ENCODE results near the gene ZCRB1.
A peak's percentile ranks its signal among the peaks of the same experiment; 100 is the strongest.

Gene ZCRB1

GRCh38 chr12:42277396-42278127 is 48.3 kb downstream of the ZCRB1 start:
- peak; percentile 16 for DNase-seq (ENCODE audit: low spot score)

DNA sequence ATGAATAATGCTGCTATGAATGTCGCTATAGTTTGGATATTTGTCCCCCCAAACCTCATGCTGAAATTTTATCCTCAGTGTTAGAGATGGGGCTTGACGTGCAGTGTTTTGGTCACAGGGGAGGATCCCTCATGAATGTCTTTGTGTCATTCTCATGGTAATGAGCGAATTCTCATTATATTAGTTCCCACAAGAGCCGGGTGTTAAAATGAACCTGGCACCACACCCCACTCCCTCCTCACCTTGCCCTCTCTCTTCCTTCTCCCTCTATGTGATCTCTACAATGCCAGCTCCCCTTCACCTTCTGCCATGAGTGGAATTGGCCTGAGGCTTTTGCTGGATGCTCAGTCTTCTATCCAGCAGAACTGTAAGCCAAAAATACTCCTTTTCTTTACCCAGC is 50.4 kb downstream of the ZCRB1 start:
- no peak for DNase-seq (ENCODE audit: low spot score)

DNA sequence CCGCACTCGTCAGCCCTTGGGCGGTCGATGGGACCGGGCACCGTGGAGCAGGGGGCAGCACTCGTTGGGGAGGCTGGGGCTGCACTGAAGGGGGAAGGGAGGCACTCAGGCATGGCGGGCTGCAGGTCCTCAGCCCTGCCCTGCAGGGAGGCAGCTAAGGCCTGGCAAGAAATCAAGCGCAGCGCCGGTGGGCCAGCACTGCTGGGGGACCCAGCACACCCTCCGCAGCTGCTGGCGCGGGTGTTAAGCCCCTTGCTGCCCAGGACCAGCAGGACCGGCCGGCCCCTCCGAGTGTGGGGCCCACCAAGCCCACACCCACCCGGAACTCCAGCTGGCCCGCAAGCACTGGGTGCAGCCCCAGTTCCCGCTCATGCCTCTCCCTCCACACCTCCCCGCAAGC is 52.2 kb downstream of the ZCRB1 start:
- DNase-seq (ENCODE audit: low spot score) = no peak

DNA sequence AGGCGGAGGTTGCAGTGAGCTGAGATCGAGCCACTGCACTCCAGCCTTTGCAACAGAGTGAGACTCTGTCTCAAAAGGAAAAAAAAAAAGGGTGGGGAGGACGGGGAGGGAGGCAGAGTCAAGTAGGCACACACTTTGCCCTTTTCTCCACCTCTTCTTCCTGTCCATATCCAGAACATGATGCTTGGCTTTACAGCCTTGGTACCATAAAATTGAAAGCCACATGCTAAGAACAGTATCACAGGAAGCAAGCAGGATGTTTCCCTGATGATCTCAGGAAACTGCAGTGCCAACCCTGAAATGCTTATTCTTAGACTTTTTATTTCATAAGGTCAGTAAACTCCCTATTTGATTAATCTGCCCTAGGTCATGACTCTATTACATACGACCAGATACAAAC is 55.3 kb downstream of the ZCRB1 start:
- DNase-seq (ENCODE audit: low spot score) = no peak

GRCh38 chr12:42267413-42268190 is 58.3 kb downstream of the ZCRB1 start:
- DNase-seq (ENCODE audit: low spot score) = no peak

- DNase-seq (ENCODE audit: low spot score) = no peak
Measured at GRCh38 chr12:42266579-42267230, 59.2 kb downstream of the ZCRB1 start.

- no peak for DNase-seq (ENCODE audit: low spot score)
Measured at GRCh38 chr12:42262271-42262670, 63.6 kb downstream of the ZCRB1 start.

Measured in GM03348 (cell line).